ENCODE measurements around the gene MPV17L. TPM values are rescaled to one million over a fixed set of nuclear protein-coding genes. Genes with fewer than 3 reads are reported as not detected.
"Not testable (repeated sequence)": the region's sequence is repeated elsewhere in the genome, so short reads cannot be mapped to it uniquely, and the experiment has no call there.

The MPV17L gene
- total and polyA plus RNA-seq, 7 donors, result 5.6 to 30.3 (median 6.3) TPM

DNA sequence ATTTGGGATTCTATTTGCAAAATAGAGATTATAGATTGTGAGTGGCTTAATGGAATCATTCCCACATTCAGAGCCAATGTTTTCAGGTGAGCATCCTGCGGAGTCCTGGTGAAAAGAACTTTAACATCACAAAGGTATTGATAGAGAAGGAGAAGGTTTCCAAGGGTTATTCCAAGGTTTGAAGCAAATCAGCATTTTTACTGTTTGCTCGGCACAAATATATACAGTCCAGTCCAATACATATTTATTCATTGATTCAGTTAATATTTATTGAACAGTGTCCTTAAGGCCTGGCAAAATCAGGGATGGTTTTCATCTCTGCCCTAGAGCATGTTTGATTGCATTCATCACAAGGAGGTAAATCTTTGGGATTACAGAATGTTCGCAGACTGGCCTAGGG, 6.4 kb downstream of the MPV17L start:
- WGBS, 3 donors, result 94 to 98% (median 98%) methylated on average over 3 of the region's 3 CpGs

DNA sequence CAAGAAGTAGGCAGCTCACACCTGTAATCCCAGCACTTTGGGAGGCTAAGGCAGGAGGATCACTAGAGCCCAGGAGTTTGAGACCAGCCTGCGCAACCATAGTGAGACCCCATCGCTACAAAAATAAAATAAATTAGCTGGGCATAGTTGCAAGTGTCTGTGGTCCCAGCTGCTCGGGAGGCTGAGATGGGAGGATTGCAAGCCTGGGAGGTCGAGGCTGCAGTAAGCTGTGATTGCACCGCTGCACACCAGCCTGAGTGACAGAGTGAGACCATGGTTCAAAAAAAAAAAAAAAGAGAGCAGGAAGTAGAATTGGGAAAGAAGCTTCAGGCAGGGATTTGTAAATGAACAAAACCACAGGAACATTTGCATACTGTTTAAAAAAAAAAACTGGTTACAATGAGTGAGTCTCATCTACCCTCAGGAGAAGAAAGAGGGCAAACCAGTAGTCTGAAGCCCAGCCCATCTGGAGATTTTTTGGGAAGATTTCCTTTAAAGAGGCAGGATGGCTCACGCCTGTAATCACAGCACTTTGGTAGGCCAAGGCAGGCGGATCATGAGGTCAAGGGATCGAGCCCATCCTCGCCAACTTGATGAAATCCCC, 7.9 kb downstream of the MPV17L start:
- H3K4me1 ChIP-seq, result peaks cover 17% of the 10 kb centered on the region
- DNase-seq (no peak), ATAC-seq (no peak)
- H3K27me3 ChIP-seq (ENCODE audit: insufficient read depth in 3 of 3, low read length in 2 of 3), result no peaks in the 10 kb centered on the region
- TF ChIP-seq, protein P1, sequence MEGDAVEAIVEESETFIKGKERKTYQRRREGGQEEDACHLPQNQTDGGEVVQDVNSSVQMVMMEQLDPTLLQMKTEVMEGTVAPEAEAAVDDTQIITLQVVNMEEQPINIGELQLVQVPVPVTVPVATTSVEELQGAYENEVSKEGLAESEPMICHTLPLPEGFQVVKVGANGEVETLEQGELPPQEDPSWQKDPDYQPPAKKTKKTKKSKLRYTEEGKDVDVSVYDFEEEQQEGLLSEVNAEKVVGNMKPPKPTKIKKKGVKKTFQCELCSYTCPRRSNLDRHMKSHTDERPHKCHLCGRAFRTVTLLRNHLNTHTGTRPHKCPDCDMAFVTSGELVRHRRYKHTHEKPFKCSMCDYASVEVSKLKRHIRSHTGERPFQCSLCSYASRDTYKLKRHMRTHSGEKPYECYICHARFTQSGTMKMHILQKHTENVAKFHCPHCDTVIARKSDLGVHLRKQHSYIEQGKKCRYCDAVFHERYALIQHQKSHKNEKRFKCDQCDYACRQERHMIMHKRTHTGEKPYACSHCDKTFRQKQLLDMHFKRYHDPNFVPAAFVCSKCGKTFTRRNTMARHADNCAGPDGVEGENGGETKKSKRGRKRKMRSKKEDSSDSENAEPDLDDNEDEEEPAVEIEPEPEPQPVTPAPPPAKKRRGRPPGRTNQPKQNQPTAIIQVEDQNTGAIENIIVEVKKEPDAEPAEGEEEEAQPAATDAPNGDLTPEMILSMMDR (IDR thresholded peaks at IDR 0.05), result no peak
- H3K36me3 ChIP-seq (ENCODE audit: insufficient read depth in 1 of 2, low read depth in 1 of 2), result peaks cover 0 to 44% of the 10 kb centered on the region in 2 donors
- intact Hi-C loops (cut with DNase I), result no loop called here
- H3K9me3 ChIP-seq, result no peaks in the 10 kb centered on the region
- peak overlapping the region; percentile 90 for H3K27ac ChIP-seq
- 94 to 97% (median 96%) methylated on average over 9 of the region's 9 CpGs for WGBS, 3 donors
- no peak overlapping the region for H3K4me3 ChIP-seq

More for the DNA sequence above, 6.4 kb downstream of the MPV17L start:
- H3K36me3 ChIP-seq (ENCODE audit: insufficient read depth in 1 of 2, low read depth in 1 of 2), result peaks cover 0 to 36% of the 10 kb centered on the region in 2 donors
- intact Hi-C loops (cut with DNase I), result no loop called here
- H3K27ac ChIP-seq, result peak overlapping the region; percentile 30
- TF ChIP-seq, protein P1 (IDR thresholded peaks at IDR 0.05), result no peak
- no peak for DNase-seq
- no peaks in the 10 kb centered on the region for H3K27me3 ChIP-seq (ENCODE audit: insufficient read depth in 3 of 3, low read length in 2 of 3)
- peaks cover 17% of the 10 kb centered on the region for H3K4me1 ChIP-seq
- no peak for ATAC-seq
- no peak overlapping the region for H3K4me3 ChIP-seq
- no peaks in the 10 kb centered on the region for H3K9me3 ChIP-seq

DNA sequence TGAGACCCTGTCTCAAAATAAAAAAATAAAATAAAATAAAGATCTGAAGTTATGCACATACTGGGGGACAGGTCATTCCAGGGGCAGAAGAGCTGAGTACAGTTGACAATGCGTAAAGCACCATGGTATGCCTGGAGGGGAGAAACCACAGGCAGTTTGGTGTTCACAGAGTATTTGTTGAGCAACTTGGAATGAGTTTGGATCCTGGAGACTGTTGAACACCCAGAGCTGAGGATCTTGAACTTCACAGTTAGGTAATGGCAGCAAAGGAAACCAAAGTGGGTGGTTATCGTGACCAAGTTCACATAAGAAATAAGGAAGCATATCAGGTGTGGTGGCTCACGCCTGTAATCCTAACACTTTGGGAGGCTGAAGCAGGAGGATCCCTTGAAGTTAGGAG, 8.5 kb downstream of the MPV17L start:
- H3K27ac ChIP-seq, result peak overlapping the region; percentile 90
- ATAC-seq, result peak in 3 of 4 donors; percentile 36 to 66 (median 66)
- 81 to 100% (median 95%) methylated on average over 3 of the region's 3 CpGs for WGBS, 3 donors
- peaks cover 0 to 47% of the 10 kb centered on the region in 2 donors for H3K36me3 ChIP-seq (ENCODE audit: insufficient read depth in 1 of 2, low read depth in 1 of 2)
- H3K4me1 ChIP-seq, result peaks cover 11% of the 10 kb centered on the region
- DNase-seq; H3K27me3 ChIP-seq (ENCODE audit: insufficient read depth in 3 of 3, low read length in 2 of 3); H3K4me3 ChIP-seq; H3K9me3 ChIP-seq; intact Hi-C loops (cut with DNase I): not testable (repeated sequence)

DNA sequence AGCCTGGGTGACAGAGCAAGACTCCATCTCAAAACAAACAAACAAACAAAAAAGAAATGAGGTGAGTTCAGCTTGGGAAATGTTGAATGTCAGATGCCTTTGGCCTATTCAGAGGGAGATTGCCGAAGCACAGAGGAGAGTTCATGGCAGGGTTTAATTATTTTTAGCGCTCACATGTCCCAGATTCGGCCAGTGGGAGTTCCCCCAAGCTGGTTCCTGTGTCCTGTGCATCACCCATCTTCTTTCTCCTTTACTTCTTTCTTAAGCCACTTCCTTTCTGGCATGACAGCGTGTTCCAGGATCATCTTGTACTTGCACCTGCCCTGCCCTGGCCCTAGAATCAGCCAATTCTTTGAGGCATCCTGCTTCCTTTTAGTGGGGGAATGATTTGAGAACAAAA, 9.2 kb downstream of the MPV17L start:
- ATAC-seq (peak; percentile 92 to 96 (median 94)), DNase-seq (peak; percentile 64 to 84)
- no peaks in the 10 kb centered on the region for H3K27me3 ChIP-seq (ENCODE audit: insufficient read depth in 3 of 3, low read length in 2 of 3)
- H3K4me3 ChIP-seq, result no peak overlapping the region
- TF ChIP-seq, protein P1 (IDR thresholded peaks at IDR 0.05), result no peak
- peaks cover 0 to 46% of the 10 kb centered on the region in 2 donors for H3K36me3 ChIP-seq (ENCODE audit: insufficient read depth in 1 of 2, low read depth in 1 of 2)
- intact Hi-C loops (cut with DNase I), result no loop called here
- WGBS, 3 donors, result 10 to 28% (median 15%) methylated on average over 4 of the region's 4 CpGs
- H3K4me1 ChIP-seq, result peaks cover 5% of the 10 kb centered on the region
- H3K9me3 ChIP-seq, result no peaks in the 10 kb centered on the region
- H3K27ac ChIP-seq, result peak overlapping the region; percentile 90

DNA sequence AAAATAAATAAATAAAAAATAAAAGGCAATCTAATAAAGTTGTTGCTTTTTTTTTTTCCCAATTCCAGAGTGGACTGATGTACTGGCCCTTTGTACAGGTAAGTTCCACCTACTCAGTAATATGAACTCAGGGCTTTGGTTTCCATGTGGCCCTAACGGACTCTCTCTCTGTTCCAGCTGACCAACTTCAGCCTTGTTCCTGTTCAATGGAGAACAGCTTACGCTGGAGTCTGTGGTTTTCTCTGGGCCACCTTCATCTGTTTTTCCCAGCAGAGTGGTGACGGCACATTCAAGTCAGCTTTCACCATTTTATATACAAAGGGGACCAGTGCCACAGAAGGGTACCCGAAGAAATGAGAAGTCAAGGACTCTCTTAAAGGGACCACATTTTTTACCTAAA, 12.2 kb downstream of the MPV17L start:
- H3K4me3 ChIP-seq; H3K27me3 ChIP-seq (ENCODE audit: insufficient read depth in 3 of 3, low read length in 2 of 3); DNase-seq; intact Hi-C loops (cut with DNase I); ATAC-seq; H3K4me1 ChIP-seq; H3K9me3 ChIP-seq: not testable (repeated sequence)
- Histone ChIP-seq H3K27ac (peak overlapping the region; percentile 61), H3K36me3 (ENCODE audit: insufficient read depth in 1 of 2, low read depth in 1 of 2) (peaks cover 0 to 21% of the 10 kb centered on the region in 2 donors)
- WGBS, 3 donors, result 72 to 83% (median 79%) methylated on average over 4 of the region's 4 CpGs

DNA sequence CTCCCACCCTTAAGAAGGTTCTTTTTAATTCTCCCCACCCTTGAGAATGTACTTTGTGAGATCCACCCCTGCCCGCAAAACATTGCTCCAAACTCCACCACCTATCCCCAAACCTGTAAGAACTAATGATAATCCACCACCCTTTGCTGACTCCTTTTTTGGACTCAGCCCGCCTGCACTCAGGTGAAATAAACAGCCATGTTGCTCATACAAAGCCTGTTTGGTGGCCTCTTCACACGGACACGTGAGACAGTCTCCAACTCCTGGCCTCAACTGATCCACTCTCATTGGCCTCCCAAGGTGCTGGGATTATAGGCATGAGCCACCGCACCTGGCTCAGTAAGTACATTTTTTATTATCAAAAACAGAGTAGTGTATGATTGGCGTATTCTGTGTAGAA, 13.9 kb downstream of the MPV17L start:
- H3K4me1 ChIP-seq; ATAC-seq; H3K4me3 ChIP-seq; intact Hi-C loops (cut with DNase I); H3K27me3 ChIP-seq (ENCODE audit: insufficient read depth in 3 of 3, low read length in 2 of 3); H3K9me3 ChIP-seq; H3K27ac ChIP-seq; DNase-seq: not testable (repeated sequence)
- peaks cover 0 to 17% of the 10 kb centered on the region in 2 donors for H3K36me3 ChIP-seq (ENCODE audit: insufficient read depth in 1 of 2, low read depth in 1 of 2)
- 89 to 95% (median 91%) methylated on average over 6 of the region's 6 CpGs for WGBS, 3 donors
